ENCODE measurements around the gene MLH3.

MLH3 gene

GRCh38 chr14:74984236-74985027 is 66.8 kb downstream of the MLH3 start:
- DNase-seq (ENCODE audit: low spot score) = no peak

DNA sequence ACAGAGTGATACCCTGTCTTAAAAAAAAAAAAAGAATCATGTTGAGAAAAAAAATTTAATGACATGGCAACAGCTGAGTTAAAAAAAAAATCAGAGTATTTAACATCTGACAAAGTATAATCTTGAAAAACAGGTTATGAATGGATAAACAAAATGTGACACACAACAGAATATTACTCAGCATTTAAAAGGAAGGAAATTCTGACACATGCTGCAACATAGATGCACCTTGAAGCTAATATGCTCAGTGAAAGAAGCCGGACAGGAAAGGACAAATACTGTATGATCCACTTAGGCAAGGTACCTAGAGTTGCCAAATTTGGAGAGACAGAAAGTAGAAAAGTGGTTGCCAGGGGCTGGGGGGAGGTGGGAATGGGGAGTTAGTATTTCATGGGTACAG is 67.9 kb downstream of the MLH3 start:
- no peak for DNase-seq (ENCODE audit: low spot score)

DNA sequence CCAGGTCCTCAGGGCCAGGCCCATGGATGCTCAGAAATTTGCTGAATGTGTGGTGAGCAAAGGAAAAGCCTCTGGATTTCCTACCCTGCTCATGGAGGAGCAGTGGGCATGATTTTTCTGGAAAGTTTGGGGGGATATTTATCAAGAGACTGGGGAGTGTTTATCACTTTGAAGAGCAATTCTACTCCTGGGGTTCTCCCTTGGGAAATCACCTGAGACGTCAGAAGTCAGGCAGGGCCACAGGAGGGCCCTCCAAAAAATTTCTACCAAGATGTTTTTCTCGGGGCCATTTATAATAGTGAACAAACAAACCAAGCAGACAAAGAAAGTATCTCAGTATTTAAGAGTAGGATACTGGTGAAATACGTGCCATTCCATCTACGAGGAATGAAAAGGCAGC is 68.6 kb downstream of the MLH3 start:
- DNase-seq (ENCODE audit: low spot score) = no peak

DNA sequence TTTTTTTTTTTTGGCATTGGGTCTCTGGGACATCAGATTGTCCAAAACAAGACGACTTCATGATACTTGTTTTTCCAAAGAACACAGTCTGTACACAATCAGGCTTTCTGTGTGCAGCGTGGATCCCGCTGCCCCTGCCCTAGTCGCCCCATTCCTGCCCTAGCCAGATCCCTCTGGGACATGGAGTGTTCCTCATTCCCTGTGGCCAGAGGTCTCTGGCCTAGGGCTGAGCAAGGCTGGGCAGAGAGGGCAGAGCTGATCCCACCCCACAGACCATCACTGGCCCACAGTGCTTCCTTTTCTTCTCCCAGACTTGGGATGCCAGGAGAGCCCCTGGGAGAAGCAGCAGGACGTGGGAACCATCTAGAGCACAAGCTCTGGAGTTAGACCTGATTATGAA is 69.4 kb downstream of the MLH3 start:
- DNase-seq (ENCODE audit: low spot score) = no peak

DNA sequence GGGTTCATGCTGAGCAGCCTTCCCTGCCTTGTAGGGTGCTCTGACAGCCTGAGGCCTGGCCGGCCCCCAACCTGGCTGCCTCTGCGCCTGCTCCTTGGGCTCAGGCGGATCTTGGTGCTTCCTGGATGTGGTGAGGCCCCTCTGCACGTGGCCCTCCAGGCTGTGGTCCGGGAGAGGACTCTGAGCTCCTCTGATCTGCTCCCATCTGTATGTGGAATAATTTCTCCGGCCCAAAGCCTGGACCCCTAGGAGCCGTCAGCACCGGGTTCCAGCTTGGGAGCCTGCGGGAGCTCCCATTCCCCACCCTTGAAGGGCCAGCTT is 69.8 kb downstream of the MLH3 start:
- DNase-seq (ENCODE audit: low spot score) = no peak

- DNase-seq (ENCODE audit: low spot score) = no peak
Observed at GRCh38 chr14:74980731-74981461, 70.4 kb downstream of the MLH3 start.

DNA sequence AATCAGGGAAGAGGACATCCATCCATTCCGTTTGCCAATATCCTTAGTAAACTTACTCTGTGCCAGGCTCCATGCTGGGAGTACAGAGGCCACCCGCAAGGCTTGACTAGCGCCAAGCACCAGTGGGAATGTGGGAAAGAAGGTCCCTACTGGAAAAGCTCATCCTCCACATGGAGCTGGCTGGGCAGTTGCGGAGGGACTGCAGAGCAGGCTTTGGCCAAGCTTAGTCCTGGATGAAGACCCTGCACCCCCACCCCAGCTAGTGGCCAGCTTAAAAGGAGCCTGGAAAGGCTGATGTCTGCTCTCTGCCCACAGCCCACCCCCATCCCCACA is 70.9 kb downstream of the MLH3 start:
- DNase-seq (ENCODE audit: low spot score) = no peak

- DNase-seq (ENCODE audit: low spot score) = no peak
Observed at GRCh38 chr14:74979442-74980397, 71.5 kb downstream of the MLH3 start.

GRCh38 chr14:74979029-74979428 is 72.2 kb downstream of the MLH3 start:
- DNase-seq (ENCODE audit: low spot score) = no peak

GRCh38 chr14:74978416-74978947 is 72.8 kb downstream of the MLH3 start:
- no peak for DNase-seq (ENCODE audit: low spot score)

GRCh38 chr14:74977901-74978385 is 73.3 kb downstream of the MLH3 start:
- DNase-seq (ENCODE audit: low spot score) = no peak

DNA sequence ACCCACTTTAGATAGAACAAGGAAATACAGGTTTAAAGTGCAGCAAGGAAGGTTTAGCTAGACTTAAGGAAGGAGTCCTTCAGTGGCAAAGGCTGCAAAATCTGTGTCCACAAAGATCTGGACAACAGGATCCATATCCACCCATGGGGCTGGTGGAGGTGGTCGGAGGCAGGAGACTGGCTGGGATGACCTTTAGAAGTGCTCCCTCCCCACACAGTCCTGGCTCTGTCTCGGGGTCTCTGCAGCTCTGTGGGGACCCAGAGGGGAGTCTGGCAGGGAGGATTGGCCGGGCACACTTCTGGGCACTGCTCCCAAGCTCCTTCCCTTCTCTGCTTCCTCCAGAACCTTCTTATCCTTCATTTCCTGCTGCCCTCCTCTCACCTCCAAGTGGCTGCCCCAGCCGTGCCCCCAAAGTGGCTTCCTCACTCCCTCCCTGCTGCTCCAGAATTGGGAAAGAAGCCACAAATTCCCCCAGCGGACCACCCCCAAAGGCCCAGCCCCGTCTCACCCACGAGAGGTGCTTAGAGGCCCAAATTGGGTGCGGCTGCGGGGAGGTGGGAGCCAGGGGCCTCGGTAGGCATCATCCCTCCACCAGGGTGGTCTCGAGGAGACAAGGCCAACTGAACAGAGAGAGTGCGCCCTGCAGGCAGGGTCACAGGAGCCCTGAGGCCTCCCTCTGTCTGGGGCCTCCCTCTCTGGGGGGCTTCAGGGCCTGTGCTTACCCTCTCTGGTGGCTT is 73.9 kb downstream of the MLH3 start:
- no peak for DNase-seq (ENCODE audit: low spot score)

- no peak for DNase-seq (ENCODE audit: low spot score)
Observed at GRCh38 chr14:74976264-74977113, 74.8 kb downstream of the MLH3 start.

GRCh38 chr14:74975059-74975810 is 76.0 kb downstream of the MLH3 start:
- DNase-seq (ENCODE audit: low spot score) = no peak

GRCh38 chr14:74974364-74975058 is 76.8 kb downstream of the MLH3 start:
- DNase-seq (ENCODE audit: low spot score) = no peak

DNA sequence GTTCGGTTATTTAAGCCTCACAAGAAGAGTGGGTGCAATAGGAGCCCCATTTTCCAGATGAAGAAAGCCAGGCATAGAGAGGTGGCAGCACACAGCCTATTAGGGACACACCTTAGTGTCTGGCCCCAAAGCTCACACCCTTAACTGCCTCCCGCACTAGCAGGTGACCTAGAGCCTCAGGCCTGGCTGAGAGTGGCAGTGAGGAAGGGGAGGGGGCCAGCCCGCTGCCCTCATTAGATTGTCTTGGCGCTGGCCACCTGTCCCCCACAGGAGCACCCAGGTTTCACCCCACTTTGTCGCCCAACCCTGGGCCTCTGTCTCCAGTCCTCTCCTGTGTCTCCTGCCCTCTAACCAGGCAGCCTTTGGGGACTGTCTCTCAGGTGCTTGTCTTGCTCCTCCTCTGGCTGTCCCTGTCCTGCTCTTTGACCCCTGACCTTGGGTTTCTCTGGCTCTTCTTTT is 77.3 kb downstream of the MLH3 start:
- no peak for DNase-seq (ENCODE audit: low spot score)

DNA sequence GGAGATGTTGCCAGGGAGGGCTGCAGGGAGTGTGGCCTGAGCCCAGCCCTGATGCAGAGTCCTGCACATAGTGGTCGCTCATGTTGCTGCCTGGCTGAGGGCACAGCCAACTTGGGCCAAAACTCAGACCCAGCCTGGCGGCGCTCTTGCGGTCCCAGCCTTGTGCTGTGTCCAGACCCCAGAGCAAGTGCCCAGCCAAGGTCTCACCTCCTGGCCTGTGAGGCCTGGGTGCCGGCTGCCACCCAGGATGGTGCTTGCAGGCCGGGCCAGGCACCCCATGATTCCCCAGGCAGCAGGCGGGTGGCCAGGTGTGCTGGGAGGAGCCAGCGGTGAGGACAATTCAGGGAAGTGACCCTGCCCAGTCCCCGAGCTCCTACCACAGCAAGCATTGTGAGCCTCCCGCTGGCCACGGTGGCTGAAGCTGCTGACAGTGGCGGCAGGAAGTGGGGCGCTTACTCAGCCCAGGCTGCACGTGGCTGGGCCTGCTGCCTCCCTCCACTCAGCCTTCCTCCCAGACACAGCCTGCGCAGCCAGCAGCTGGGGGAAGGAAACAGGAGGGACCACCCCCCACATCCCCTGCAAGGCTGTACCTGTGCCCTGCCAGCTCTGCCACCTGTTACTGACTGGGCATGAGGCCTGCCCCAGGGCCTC is 78.1 kb downstream of the MLH3 start:
- DNase-seq (ENCODE audit: low spot score) = no peak

GRCh38 chr14:74968811-74969210 is 82.5 kb downstream of the MLH3 start:
- DNase-seq (ENCODE audit: low spot score) = no peak

Measured in pons (tissue), 1 donor.